Osteocyte (in vitro differentiated cells): ENCODE results near the gene ARHGAP10. TPM values are rescaled to one million over a fixed set of nuclear protein-coding genes. Genes with fewer than 3 reads are reported as not detected.

ENCODE experiments used
- DNase-seq: peaks from one replicate; pipeline ENCODE4 v3.0.0; 2021; ENCODE audit warnings: mixed read lengths; ENCODE audit not compliant: unreplicated experiment; ENCODE audit errors: extremely low spot score
- H3K27ac Mint-ChIP-seq: one replicate; pipeline ENCODE4 v1.8.0; 2021; ENCODE audit warnings: mild to moderate bottlenecking, mixed read lengths; ENCODE audit not compliant: unreplicated experiment
- H3K27me3 Mint-ChIP-seq: one replicate; pipeline ENCODE4 v1.8.0; 2021; ENCODE audit warnings: mixed read lengths; ENCODE audit not compliant: unreplicated experiment
- H3K36me3 Mint-ChIP-seq: one replicate; pipeline ENCODE4 v1.8.0; 2021; ENCODE audit warnings: mixed read lengths; ENCODE audit not compliant: unreplicated experiment
- H3K4me1 Mint-ChIP-seq: one replicate; pipeline ENCODE4 v1.8.0; 2021; ENCODE audit warnings: mixed read lengths; ENCODE audit not compliant: unreplicated experiment
- H3K4me3 Mint-ChIP-seq: one replicate; pipeline ENCODE4 v1.8.0; 2021; ENCODE audit warnings: mild to moderate bottlenecking, moderate library complexity, mixed read lengths; ENCODE audit not compliant: unreplicated experiment
- H3K9me3 Mint-ChIP-seq: one replicate; pipeline ENCODE4 v1.8.0; 2021; ENCODE audit warnings: mixed read lengths; ENCODE audit not compliant: unreplicated experiment
- total RNA-seq: library from RNA; stranded (reverse); gene quantifications from 2 replicates; pipeline ENCODE4 v1.2.1, GENCODE V29; 2021
- TF ChIP-seq, protein P1 (sequence below): fragments of 200-600 bp; sonication (generic); IDR thresholded peaks from 2 replicates; pipeline ENCODE4 v1.5.0; 2021; ENCODE audit warnings: antibody characterized with exemption, mild to moderate bottlenecking, moderate library complexity

Gene ARHGAP10
- total RNA-seq, 1 donor from 2014 or later, result 121 TPM

DNA sequence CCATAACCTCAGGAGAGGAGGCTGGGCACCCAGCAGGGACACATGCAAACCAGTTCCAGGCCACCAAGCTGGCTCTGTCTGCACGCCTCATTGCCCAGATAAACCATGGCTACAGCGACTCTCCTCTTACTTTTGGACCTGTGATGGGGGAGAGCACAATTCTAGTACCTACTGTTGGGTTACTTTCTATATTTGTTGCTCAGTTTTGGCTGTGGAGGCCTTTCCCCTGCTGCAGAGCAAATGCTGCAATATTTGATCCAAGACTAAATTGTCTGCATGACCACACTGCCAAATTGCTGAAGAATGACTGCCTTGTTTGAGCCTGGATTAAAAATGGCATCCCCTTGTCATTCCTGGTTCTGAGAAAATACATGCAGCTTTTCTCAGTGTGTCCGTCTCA is 253.5 kb downstream of the ARHGAP10 start:
- H3K9me3 Mint-ChIP-seq, result no peaks in the 10 kb centered on the region
- TF ChIP-seq, protein P1, sequence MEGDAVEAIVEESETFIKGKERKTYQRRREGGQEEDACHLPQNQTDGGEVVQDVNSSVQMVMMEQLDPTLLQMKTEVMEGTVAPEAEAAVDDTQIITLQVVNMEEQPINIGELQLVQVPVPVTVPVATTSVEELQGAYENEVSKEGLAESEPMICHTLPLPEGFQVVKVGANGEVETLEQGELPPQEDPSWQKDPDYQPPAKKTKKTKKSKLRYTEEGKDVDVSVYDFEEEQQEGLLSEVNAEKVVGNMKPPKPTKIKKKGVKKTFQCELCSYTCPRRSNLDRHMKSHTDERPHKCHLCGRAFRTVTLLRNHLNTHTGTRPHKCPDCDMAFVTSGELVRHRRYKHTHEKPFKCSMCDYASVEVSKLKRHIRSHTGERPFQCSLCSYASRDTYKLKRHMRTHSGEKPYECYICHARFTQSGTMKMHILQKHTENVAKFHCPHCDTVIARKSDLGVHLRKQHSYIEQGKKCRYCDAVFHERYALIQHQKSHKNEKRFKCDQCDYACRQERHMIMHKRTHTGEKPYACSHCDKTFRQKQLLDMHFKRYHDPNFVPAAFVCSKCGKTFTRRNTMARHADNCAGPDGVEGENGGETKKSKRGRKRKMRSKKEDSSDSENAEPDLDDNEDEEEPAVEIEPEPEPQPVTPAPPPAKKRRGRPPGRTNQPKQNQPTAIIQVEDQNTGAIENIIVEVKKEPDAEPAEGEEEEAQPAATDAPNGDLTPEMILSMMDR, result no peak
- no peaks in the 10 kb centered on the region for H3K27me3 Mint-ChIP-seq
- DNase-seq, result no peak
- H3K27ac Mint-ChIP-seq, result no peak overlapping the region
- H3K36me3 Mint-ChIP-seq, result peaks cover 29% of the 10 kb centered on the region
- H3K4me3 Mint-ChIP-seq, result no peak overlapping the region
- H3K4me1 Mint-ChIP-seq, result peaks cover 29% of the 10 kb centered on the region

DNA sequence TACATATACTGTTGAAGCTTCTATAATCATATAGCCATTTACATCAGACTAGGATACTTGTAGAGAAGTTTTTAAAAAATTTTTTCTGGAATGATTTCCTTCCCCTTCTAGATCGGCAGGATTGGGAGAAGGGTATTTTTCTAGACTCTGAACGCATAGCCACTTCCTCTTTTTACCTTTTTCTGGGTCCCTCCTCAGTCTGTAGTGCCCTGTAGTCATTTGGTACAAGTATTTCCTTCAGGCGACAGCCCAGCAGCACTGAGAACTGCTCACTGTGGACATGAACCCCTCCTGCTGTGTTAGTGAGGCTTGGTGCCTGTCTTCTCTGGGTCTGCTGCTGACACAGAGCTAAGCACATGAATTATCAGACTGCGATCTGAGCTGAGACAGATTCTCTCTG is 255.4 kb downstream of the ARHGAP10 start:
- DNase-seq, result no peak
- no peak overlapping the region for H3K4me3 Mint-ChIP-seq
- peaks cover 14% of the 10 kb centered on the region for H3K4me1 Mint-ChIP-seq
- no peaks in the 10 kb centered on the region for H3K9me3 Mint-ChIP-seq
- H3K36me3 Mint-ChIP-seq, result peaks cover 33% of the 10 kb centered on the region
- no peaks in the 10 kb centered on the region for H3K27me3 Mint-ChIP-seq
- TF ChIP-seq, protein P1, result no peak
- peak overlapping the region; percentile 58 for H3K27ac Mint-ChIP-seq

DNA sequence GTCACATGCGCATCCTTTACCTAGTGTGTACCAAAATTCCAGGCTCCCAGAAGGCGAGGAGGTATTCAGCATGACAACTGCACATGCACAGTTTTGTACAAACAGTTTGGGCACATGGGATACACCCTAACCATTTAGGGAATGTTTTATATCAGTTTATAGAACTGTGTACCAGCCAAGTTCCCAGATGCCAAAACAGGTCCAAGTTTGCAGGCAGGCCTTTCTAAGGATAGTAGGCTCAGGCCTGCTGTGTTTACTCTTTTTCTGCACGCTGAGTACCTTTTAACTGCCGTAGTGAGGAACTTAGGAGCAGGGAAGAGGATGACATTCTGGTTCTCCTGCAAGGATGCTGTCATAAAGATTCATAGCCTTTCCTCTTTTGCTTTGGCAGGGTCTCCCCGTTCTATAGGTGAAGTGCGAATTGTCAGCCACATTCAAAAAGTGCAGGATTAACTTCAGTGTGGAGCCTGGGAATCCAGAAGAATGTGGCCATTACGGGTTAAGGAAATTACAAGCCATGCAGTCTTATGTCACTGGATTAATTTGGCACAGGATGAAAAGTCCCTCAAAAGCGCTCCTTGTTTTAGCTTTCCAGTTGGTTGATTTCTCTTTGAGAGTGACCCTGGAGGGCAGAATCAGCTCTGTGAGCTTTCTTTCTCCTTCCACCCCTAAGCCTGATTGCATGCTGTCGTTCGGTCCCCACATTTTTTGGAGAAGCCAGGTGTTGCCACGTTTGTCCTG is 259.8 kb downstream of the ARHGAP10 start:
- no peaks in the 10 kb centered on the region for H3K9me3 Mint-ChIP-seq
- H3K27ac Mint-ChIP-seq, result no peak overlapping the region
- peaks cover 31% of the 10 kb centered on the region for H3K4me1 Mint-ChIP-seq
- TF ChIP-seq, protein P1, result no peak
- DNase-seq, result no peak
- H3K4me3 Mint-ChIP-seq, result no peak overlapping the region
- peaks cover 25% of the 10 kb centered on the region for H3K36me3 Mint-ChIP-seq
- no peaks in the 10 kb centered on the region for H3K27me3 Mint-ChIP-seq

DNA sequence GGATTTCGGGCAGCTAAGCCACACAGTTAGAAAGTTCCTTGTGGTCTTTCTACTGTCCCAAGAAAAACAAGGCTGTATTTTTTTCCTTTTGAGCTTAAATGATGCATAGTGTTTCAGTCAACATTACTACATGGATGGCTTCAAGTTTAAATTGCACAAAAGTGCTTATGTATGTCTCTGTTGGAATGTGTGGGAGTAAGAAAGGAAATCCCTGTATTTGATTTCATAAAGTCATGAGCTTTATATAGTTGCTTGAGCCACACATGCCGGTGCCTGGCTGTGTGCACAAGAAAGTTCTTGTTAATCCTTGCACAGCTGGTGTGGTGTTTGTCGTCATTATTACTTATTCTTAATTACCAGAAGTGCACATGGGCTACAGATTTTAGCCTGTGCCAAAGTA is 262.2 kb downstream of the ARHGAP10 start:
- DNase-seq, result no peak
- Mint-ChIP-seq H3K4me1 (peaks cover 26% of the 10 kb centered on the region), H3K27ac (no peak overlapping the region), H3K27me3 (no peaks in the 10 kb centered on the region), H3K36me3 (peaks cover 27% of the 10 kb centered on the region), H3K9me3 (no peaks in the 10 kb centered on the region), H3K4me3 (no peak overlapping the region)
- TF ChIP-seq, protein P1, result no peak

DNA sequence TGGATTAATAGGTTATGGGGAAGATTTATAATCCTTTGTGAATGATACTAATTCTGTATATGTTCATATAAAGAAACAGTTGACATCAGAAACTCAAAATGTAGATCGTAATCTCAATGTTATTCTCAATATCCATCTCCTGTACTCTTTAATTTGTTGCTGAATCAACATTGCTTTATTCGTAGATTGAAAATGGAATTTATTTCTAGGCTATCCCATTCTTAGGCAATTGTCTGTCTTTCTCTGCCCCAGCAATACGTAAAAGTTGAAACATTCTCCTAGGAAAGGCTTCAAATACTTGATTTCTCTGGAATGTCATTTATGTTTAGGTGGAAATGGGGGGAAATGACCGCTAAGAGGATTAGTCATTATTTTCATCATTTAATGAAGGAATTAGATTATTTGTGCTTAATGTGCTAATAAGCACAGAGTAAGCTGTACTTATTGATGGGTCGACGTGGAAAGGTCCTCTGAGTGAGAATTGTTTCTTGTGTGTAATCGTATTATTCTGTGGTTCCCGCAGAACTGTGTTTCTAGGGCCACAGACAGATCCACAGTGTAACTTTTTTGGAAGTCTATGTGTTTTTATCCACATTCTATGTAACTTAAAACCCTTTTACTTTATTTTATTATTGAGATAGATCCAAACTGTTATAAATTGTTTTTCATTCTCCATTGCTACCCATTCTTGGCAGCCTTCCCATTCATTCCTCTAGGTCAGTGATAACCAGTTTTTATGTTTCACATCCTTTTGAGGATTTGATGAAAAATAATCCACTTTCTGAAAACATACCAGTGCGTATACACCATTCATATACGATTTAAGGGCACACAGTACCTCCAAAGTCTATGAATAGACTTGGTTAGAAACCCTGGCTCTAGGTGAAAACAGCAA is 262.9 kb downstream of the ARHGAP10 start:
- Mint-ChIP-seq H3K36me3 (peaks cover 32% of the 10 kb centered on the region), H3K9me3 (no peaks in the 10 kb centered on the region), H3K4me3 (no peak overlapping the region), H3K4me1 (peaks cover 26% of the 10 kb centered on the region), H3K27me3 (no peaks in the 10 kb centered on the region), H3K27ac (peak overlapping the region; percentile 43)
- TF ChIP-seq, protein P1, result no peak
- DNase-seq, result no peak
